SK-N-SH (cell line): ENCODE measurements around the gene GLB1L3. TPM values are rescaled to one million over a fixed set of nuclear protein-coding genes. Genes with fewer than 3 reads are reported as not detected.

ENCODE experiments used
- CTCF ChIA-PET: fragments of 300-600, 350-600 bp; formaldehyde crosslinking; extraction: SDS; loops from one replicate; lab custom pipeline; 2021; lab: Yijun Ruan, JAX
- POLR2A ChIA-PET: fragments of 350-600 bp; sonication (Branson Sonifier 250); formaldehyde crosslinking; extraction: SDS; loops from one replicate; lab custom pipeline; 2020; ENCODE audit warnings: antibody characterized with exemption, inconsistent platforms; lab: Yijun Ruan, JAX
- DNase-seq: peaks from one replicate; pipeline ENCODE4 v3.0.0; 2012
- H2AFZ ChIP-seq: fragments of 200-600 bp; sonication (generic); 2 replicates; pipeline ENCODE4 v1.8.1; 2016; ENCODE audit warnings: antibody characterized with exemption, mild to moderate bottlenecking, low read depth
- H3F3A ChIP-seq: fragments of 200-600 bp; sonication (generic); replicated peaks from 2 replicates; pipeline ENCODE3; 2016; ENCODE audit warnings: antibody characterized with exemption, mild to moderate bottlenecking; ENCODE audit not compliant: insufficient read depth
- H3K27ac ChIP-seq, 2 experiments: fragments of 200-500 bp in 1 of 2; fragments of 200-600 bp in 1 of 2; sonication (Bioruptor generic) in 1 of 2; sonication (generic), shearing (Covaris generic) in 1 of 2; 2 replicates each; pipeline versions ENCODE4 v1.5.1 to v1.6.1; 2014 to 2016; ENCODE audit warnings: low read depth in 2 of 2, inconsistent platforms in 1 of 2, low read length in 1 of 2, mild to moderate bottlenecking in 1 of 2, mixed read lengths in 1 of 2
- H3K27me3 ChIP-seq: fragments of 200-600 bp; sonication (generic), shearing (Covaris generic); 2 replicates; pipeline ENCODE4 v1.6.1; 2016; ENCODE audit warnings: mixed run types; ENCODE audit not compliant: insufficient read depth
- H3K36me3 ChIP-seq, 2 experiments: fragments of 200-500 bp in 1 of 2; fragments of 200-600 bp in 1 of 2; sonication (Bioruptor generic) in 1 of 2; sonication (generic) in 1 of 2; replicated peaks in 1 of 2; 2 replicates each; pipeline versions ENCODE3 to v1.5.1; 2014 to 2016; ENCODE audit warnings: low read length in 1 of 2, mild to moderate bottlenecking in 1 of 2; ENCODE audit not compliant: insufficient read depth in 2 of 2, control insufficient read depth in 1 of 2
- H3K4me1 ChIP-seq, 2 experiments: fragments of 200-500 bp in 1 of 2; fragments of 200-600 bp in 1 of 2; sonication (Bioruptor generic) in 1 of 2; sonication (generic), shearing (Covaris generic) in 1 of 2; 2 replicates each; pipeline versions ENCODE4 v1.5.1 to v1.6.1; 2014 to 2016; ENCODE audit warnings: low read depth in 1 of 2, low read length in 1 of 2, mixed run types in 1 of 2; ENCODE audit not compliant: insufficient read depth in 2 of 2, control insufficient read depth in 1 of 2
- H3K4me2 ChIP-seq: fragments of 200-600 bp; sonication (generic), shearing (Covaris generic); 2 replicates; pipeline ENCODE4 v1.6.1; 2017; ENCODE audit warnings: mixed run types
- H3K4me3 ChIP-seq, 2 experiments: fragments of 200-500 bp in 1 of 2; fragments of 200-600 bp in 1 of 2; sonication (Bioruptor generic) in 1 of 2; sonication (generic), shearing (Covaris generic) in 1 of 2; 2 replicates each; pipeline versions ENCODE4 v1.5.1 to v1.8.1; 2014 to 2016; ENCODE audit warnings: low read depth in 2 of 2, inconsistent platforms in 1 of 2, low read length in 1 of 2, mild to moderate bottlenecking in 1 of 2, mixed read lengths in 1 of 2, moderate library complexity in 1 of 2
- H3K79me2 ChIP-seq: fragments of 200-600 bp; sonication (generic); 2 replicates; pipeline ENCODE4 v1.8.1; 2017; ENCODE audit warnings: mild to moderate bottlenecking; ENCODE audit not compliant: insufficient read depth
- H3K9ac ChIP-seq: fragments of 200-600 bp; sonication (generic); 2 replicates; pipeline ENCODE4 v1.6.1; 2017; ENCODE audit warnings: mixed run types
- H3K9me2 ChIP-seq: fragments of 200-600 bp; sonication (generic); 2 replicates; pipeline ENCODE4 v1.6.1; 2017; ENCODE audit warnings: mixed run types
- H3K9me3 ChIP-seq: fragments of 200-600 bp; sonication (generic); 2 replicates; pipeline ENCODE4 v1.6.1; 2017; ENCODE audit warnings: mixed run types, mild to moderate bottlenecking, moderate library complexity
- H4K20me1 ChIP-seq: fragments of 200-600 bp; sonication (generic); 2 replicates; pipeline ENCODE4 v1.6.1; 2017; ENCODE audit warnings: mild to moderate bottlenecking, mixed run types; ENCODE audit not compliant: insufficient read depth
- ELF1 ChIP-seq: IDR thresholded peaks from 2 replicates; pipeline ENCODE4 v1.4.0; 2012
- GABPA ChIP-seq: IDR thresholded peaks from 2 replicates; pipeline ENCODE4 v1.4.0; 2012; ENCODE audit warnings: low read depth, mild to moderate bottlenecking
- GATA2 ChIP-seq: sonication (generic); formaldehyde crosslinking; IDR thresholded peaks from 2 replicates; pipeline ENCODE4 v1.5.0; 2020; ENCODE audit warnings: mild to moderate bottlenecking, missing genetic modification reagents
- NRF1 ChIP-seq: IDR thresholded peaks from 2 replicates; pipeline ENCODE4 v1.6.1; 2012; ENCODE audit warnings: low read depth, mild to moderate bottlenecking, low read length
- RAD21 ChIP-seq: IDR thresholded peaks from 2 replicates; pipeline ENCODE4 v1.6.1; 2012; ENCODE audit warnings: mild to moderate bottlenecking, low read length
- RFX5 ChIP-seq: IDR thresholded peaks from 2 replicates; pipeline ENCODE4 v1.6.1; 2012; ENCODE audit warnings: mild to moderate bottlenecking, improper control_type of control experiment, low read length
- WGBS: methylation state at CpG from one replicate; pipeline ENCODE4 v1.1.6; 2017; ENCODE audit warnings: low lambda C conversion rate; 5-methylcytosine and 5-hydroxymethylcytosine counted together
- polyA plus RNA-seq, 3 experiments: library from polyadenylated mRNA; depleted of rRNA; stranded (reverse); fragments of >200 nt; gene quantifications; 2 replicates each; pipeline ENCODE4 v1.2.3, GENCODE V29; 2012
- TF ChIP-seq, protein P1 (sequence below): IDR thresholded peaks from 2 replicates; pipeline ENCODE4 v1.6.1; 2012; ENCODE audit warnings: mild to moderate bottlenecking, low read depth, low read length, moderate library complexity

Gene GLB1L3
- polyA plus RNA-seq, 1 of the 3 experiments (the other 2 are of a cell fraction), result not detected

DNA sequence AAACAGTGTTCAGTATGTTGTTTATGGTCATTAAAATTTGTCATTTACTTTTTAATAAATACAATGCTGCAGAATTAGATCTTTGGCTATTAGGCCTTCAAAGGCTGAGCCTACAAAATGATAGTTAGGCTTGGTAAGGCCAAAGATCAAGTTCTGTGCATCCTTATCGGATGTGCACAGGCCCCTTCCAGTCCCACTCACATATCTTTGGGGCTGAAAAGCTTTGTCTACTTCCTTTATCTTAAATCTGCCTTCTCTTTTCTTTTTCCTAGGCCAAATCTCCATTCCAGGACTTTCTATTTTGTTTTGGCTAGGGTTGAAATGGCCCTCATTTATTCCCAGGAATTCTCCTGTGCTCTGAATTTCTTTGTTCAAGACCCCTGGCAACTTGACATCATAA is 52.3 kb downstream of the GLB1L3 start:
- Histone ChIP-seq H3K9me2 (no peaks in the 10 kb centered on the region), H4K20me1 (no peaks in the 10 kb centered on the region), H3K9ac (no peak overlapping the region), H3K9me3 (no peaks in the 10 kb centered on the region), H3K27me3 (peaks cover 7% of the 10 kb centered on the region; the same call in 1 of the 2 replicates), H2AFZ (no peak overlapping the region), H3K36me3 (no peaks in the 10 kb centered on the region), H3K79me2 (no peaks in the 10 kb centered on the region), H3F3A (no peaks in the 10 kb centered on the region), H3K27ac (no peak overlapping the region)
- CTCF ChIA-PET, result no interaction called here
- no peak for DNase-seq
- POLR2A ChIA-PET, result no interaction called here
- TF ChIP-seq, protein P1, sequence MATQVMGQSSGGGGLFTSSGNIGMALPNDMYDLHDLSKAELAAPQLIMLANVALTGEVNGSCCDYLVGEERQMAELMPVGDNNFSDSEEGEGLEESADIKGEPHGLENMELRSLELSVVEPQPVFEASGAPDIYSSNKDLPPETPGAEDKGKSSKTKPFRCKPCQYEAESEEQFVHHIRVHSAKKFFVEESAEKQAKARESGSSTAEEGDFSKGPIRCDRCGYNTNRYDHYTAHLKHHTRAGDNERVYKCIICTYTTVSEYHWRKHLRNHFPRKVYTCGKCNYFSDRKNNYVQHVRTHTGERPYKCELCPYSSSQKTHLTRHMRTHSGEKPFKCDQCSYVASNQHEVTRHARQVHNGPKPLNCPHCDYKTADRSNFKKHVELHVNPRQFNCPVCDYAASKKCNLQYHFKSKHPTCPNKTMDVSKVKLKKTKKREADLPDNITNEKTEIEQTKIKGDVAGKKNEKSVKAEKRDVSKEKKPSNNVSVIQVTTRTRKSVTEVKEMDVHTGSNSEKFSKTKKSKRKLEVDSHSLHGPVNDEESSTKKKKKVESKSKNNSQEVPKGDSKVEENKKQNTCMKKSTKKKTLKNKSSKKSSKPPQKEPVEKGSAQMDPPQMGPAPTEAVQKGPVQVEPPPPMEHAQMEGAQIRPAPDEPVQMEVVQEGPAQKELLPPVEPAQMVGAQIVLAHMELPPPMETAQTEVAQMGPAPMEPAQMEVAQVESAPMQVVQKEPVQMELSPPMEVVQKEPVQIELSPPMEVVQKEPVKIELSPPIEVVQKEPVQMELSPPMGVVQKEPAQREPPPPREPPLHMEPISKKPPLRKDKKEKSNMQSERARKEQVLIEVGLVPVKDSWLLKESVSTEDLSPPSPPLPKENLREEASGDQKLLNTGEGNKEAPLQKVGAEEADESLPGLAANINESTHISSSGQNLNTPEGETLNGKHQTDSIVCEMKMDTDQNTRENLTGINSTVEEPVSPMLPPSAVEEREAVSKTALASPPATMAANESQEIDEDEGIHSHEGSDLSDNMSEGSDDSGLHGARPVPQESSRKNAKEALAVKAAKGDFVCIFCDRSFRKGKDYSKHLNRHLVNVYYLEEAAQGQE, result no peak
- TF ChIP-seq GATA2 (CRISPR knock-in tag), result no peak
- TF ChIP-seq NRF1, result no peak
- no peak for TF ChIP-seq GABPA
- TF ChIP-seq, all 33 proteins: peak for 0
- 50% methylated on average over 1 of the region's 1 CpG for WGBS
- Histone ChIP-seq H3K4me2 (no peak overlapping the region), H3K4me3 (no peak overlapping the region), H3K4me1 (peaks cover 0 to 3% of the 10 kb centered on the region in 2 experiments; a peak in 2 of 4 replicates)

GRCh38 chr11:134330611-134331353 is 54.6 kb downstream of the GLB1L3 start:
- no peak overlapping the region for H3K9ac ChIP-seq
- peak overlapping the region; percentile 66 for H2AFZ ChIP-seq
- no peaks in the 10 kb centered on the region for H3K79me2 ChIP-seq
- no peak overlapping the region for H3K27ac ChIP-seq
- peaks cover 0 to 3% of the 10 kb centered on the region in 2 experiments; a peak in 2 of 4 replicates for H3K4me1 ChIP-seq
- TF ChIP-seq ELF1 (no peak), RFX5 (no peak), RAD21 (no peak)
- TF ChIP-seq, all 33 proteins: peak for 0
- Histone ChIP-seq H3K9me3 (no peaks in the 10 kb centered on the region), H3K4me2 (peak overlapping the region; percentile 63), H3K4me3 (peak overlapping the region; percentile 43 to 48; a peak in 3 of 4 replicates), H3F3A (no peaks in the 10 kb centered on the region), H3K9me2 (no peaks in the 10 kb centered on the region), H3K36me3 (no peaks in the 10 kb centered on the region), H3K27me3 (peaks cover 7% of the 10 kb centered on the region; the same call in 1 of the 2 replicates), H4K20me1 (no peaks in the 10 kb centered on the region)
- ChIA-PET POLR2A (no interaction called here), CTCF (no interaction called here)
- 51% methylated on average over 22 of the region's 22 CpGs for WGBS
- DNase-seq, result no peak
